CD14-positive monocyte (primary cell): Measurements from ENCODE around the gene MROH2B. TPM values are rescaled to one million over a fixed set of nuclear protein-coding genes. Genes with fewer than 3 reads are reported as not detected.

Source experiments
- DNase-seq, 3 donors: peaks; one replicate each; pipeline ENCODE4 v3.0.0-alpha.2; 2011 to 2022
- H2AFZ ChIP-seq: 2 replicates; pipeline ENCODE4 v1.6.0; 2012; ENCODE audit warnings: mild to moderate bottlenecking, low read depth, low read length, inconsistent platforms; ENCODE audit not compliant: insufficient read depth, poor library complexity, severe bottlenecking
- H3K27ac ChIP-seq, 2 donors: 1 replicate in 1 of 2; 2 replicates in 1 of 2; pipeline ENCODE4 v1.5.1; 2012 to 2013; ENCODE audit warnings: low read length in 2 of 2, control low read depth in 1 of 2, inconsistent platforms in 1 of 2, low read depth in 1 of 2, mild to moderate bottlenecking in 1 of 2
- H3K27me3 ChIP-seq, 2 donors: one replicate each; pipeline versions ENCODE4 v1.6.0 to v1.6.1; 2011 to 2013; ENCODE audit warnings: low read length in 2 of 2; ENCODE audit not compliant: control insufficient read depth in 2 of 2, insufficient read depth in 2 of 2
- H3K36me3 ChIP-seq, 2 donors: replicated peaks in 1 of 2; 1 replicate in 1 of 2; 2 replicates in 1 of 2; pipeline versions ENCODE4 v1.5.1 to v1.6.1; 2012 to 2013; ENCODE audit warnings: low read length in 2 of 2, control low read depth in 1 of 2, inconsistent platforms in 1 of 2, mild to moderate bottlenecking in 1 of 2; ENCODE audit not compliant: insufficient read depth in 2 of 2, control insufficient read depth in 1 of 2
- H3K4me1 ChIP-seq, 2 donors: 1 replicate in 1 of 2; 2 replicates in 1 of 2; pipeline versions ENCODE4 v1.5.1 to v1.6.1; 2012 to 2013; ENCODE audit warnings: low read length in 2 of 2, control low read depth in 1 of 2, inconsistent platforms in 1 of 2, mild to moderate bottlenecking in 1 of 2, moderate library complexity in 1 of 2; ENCODE audit not compliant: insufficient read depth in 2 of 2, control insufficient read depth in 1 of 2
- H3K4me2 ChIP-seq: replicated peaks from 2 replicates; pipeline ENCODE3; 2012; ENCODE audit warnings: low read length, moderate library complexity, mild to moderate bottlenecking; ENCODE audit not compliant: poor library complexity, severe bottlenecking; ENCODE audit errors: extremely low read depth
- H3K4me3 ChIP-seq, 3 experiments: fragments of 200-600 bp in 1 of 3; sonication (generic) in 1 of 3; replicated peaks in 1 of 3; 1 replicate in 2 of 3; 2 replicates in 1 of 3; pipeline ENCODE4 v1.5.1; 2011 to 2013; ENCODE audit warnings: low read length in 3 of 3, mild to moderate bottlenecking in 3 of 3, control low read depth in 2 of 3, low read depth in 2 of 3, inconsistent platforms in 1 of 3, moderate library complexity in 1 of 3
- H3K79me2 ChIP-seq: 2 replicates; pipeline ENCODE4 v1.6.0; 2012; ENCODE audit warnings: mild to moderate bottlenecking, control low read depth, inconsistent platforms, low read length, moderate library complexity; ENCODE audit not compliant: insufficient read depth
- H3K9ac ChIP-seq: 2 replicates; pipeline ENCODE4 v1.6.0; 2017; ENCODE audit warnings: low read length, mild to moderate bottlenecking; ENCODE audit not compliant: insufficient read depth, poor library complexity, severe bottlenecking
- H3K9me3 ChIP-seq, 2 donors: replicated peaks in 1 of 2; 1 replicate in 1 of 2; 2 replicates in 1 of 2; pipeline versions ENCODE4 v1.5.1 to v1.6.1; 2012 to 2013; ENCODE audit warnings: low read length in 2 of 2, control low read depth in 1 of 2; ENCODE audit not compliant: control insufficient read depth in 1 of 2, insufficient read depth in 1 of 2
- H4K20me1 ChIP-seq: 2 replicates; pipeline ENCODE4 v1.6.0; 2012; ENCODE audit warnings: mild to moderate bottlenecking, low read length, control low read depth, moderate library complexity; ENCODE audit not compliant: insufficient read depth
- H3K27ac Mint-ChIP-seq, 7 donors: one replicate each; pipeline ENCODE4 v1.8.0; 2020; ENCODE audit warnings: mild to moderate bottlenecking in 7 of 7, mixed read lengths in 7 of 7, moderate library complexity in 6 of 7, inconsistent platforms in 2 of 7
- H3K27me3 Mint-ChIP-seq, 3 donors: one replicate each; pipeline ENCODE4 v1.8.0; 2021 to 2022; ENCODE audit warnings: low read depth in 3 of 3, mild to moderate bottlenecking in 3 of 3, mixed read lengths in 3 of 3, moderate library complexity in 3 of 3, inconsistent platforms in 1 of 3
- H3K36me3 Mint-ChIP-seq, 2 donors: one replicate each; pipeline ENCODE4 v1.8.0; 2020; ENCODE audit warnings: mixed read lengths in 2 of 2, inconsistent platforms in 1 of 2, mild to moderate bottlenecking in 1 of 2
- H3K4me1 Mint-ChIP-seq: one replicate; pipeline ENCODE4 v1.8.0; 2020; ENCODE audit warnings: mild to moderate bottlenecking, mixed read lengths
- H3K4me3 Mint-ChIP-seq, 2 donors: one replicate each; pipeline ENCODE4 v1.8.0; 2020; ENCODE audit warnings: mild to moderate bottlenecking in 2 of 2, mixed read lengths in 2 of 2, moderate library complexity in 1 of 2
- H3K9me3 Mint-ChIP-seq, 7 donors: one replicate each; pipeline ENCODE4 v1.8.0; 2020 to 2022; ENCODE audit warnings: mixed read lengths in 7 of 7, mild to moderate bottlenecking in 6 of 7, moderate library complexity in 6 of 7, inconsistent platforms in 2 of 7
- WGBS: methylation state at CpG from one replicate; pipeline ENCODE4 v1.1.5; 2013; ENCODE audit warnings: missing lambda C conversion rate; ENCODE audit not compliant: insufficient coverage; 5-methylcytosine and 5-hydroxymethylcytosine counted together
- intact Hi-C, 2 donors: fragments of 100-400 bp; cut with micrococcal nuclease; formaldehyde crosslinking; loops; one replicate each; pipeline versions ENCODE4 v1.15.0 to v1.15.1; 2023
- polyA plus RNA-seq, 3 donors: library from polyadenylated mRNA; depleted of rRNA in 1 of 3; unstranded in 2 of 3; stranded (reverse) in 1 of 3; fragments of 300-500 nt in 2 of 3; fragments of >200 nt in 1 of 3; fragmentation: Illumina TruSeq in 2 of 3; gene quantifications; 1 replicate in 2 of 3; 2 replicates in 1 of 3; pipeline ENCODE4 v1.2.3, GENCODE V29; 2012 to 2021
- TF ChIP-seq, protein P1 (sequence below): fragments of 200-600 bp; IDR thresholded peaks from one replicate; pipeline ENCODE4 v1.8.0; 2022; ENCODE audit warnings: antibody characterized with exemption, mild to moderate bottlenecking

MROH2B gene
- polyA plus RNA-seq, 3 donors = not detected

DNA sequence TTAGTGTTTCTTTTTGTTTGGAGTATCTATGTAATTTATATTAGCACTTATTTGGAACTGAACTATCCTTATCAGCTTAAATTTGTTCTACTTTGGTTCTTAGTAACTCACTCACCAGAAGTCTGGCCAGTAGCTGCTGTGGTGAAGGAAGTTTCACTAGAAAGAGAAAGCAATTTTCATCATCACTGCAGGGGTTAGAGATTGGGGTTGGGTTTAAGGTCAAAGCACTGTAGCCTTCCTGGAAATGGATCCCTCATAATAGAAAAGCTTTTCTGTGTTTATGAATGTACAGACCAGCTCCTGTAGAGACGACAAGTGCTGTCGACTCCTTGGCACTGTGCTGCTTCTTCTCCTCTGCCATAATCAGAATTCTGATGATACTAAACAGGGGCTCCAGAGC lies 22.2 kb downstream of the MROH2B start:
- H3K36me3 Mint-ChIP-seq = no peaks in the 10 kb centered on the region
- Histone ChIP-seq H3K9ac (no peak overlapping the region), H3K36me3 (no peaks in the 10 kb centered on the region), H3K79me2 (no peaks in the 10 kb centered on the region), H3K4me2 (no peak overlapping the region), H3K4me1 (no peaks in the 10 kb centered on the region), H3K27ac (no peak overlapping the region), H3K27me3 (no peaks in the 10 kb centered on the region), H2AFZ (no peak overlapping the region), H4K20me1 (no peaks in the 10 kb centered on the region), H3K4me3 (no peak overlapping the region), H3K9me3 (no peaks in the 10 kb centered on the region)
- H3K9me3 Mint-ChIP-seq = peaks cover 0 to 2% (median 0%) of the 10 kb centered on the region in 7 donors
- no peaks in the 10 kb centered on the region for H3K4me1 Mint-ChIP-seq
- H3K27me3 Mint-ChIP-seq = no peaks in the 10 kb centered on the region
- no peak overlapping the region for H3K27ac Mint-ChIP-seq
- no peak for DNase-seq
- 33% methylated on average over 1 of the region's 2 CpGs for WGBS
- intact Hi-C loops = no loop called here
- TF ChIP-seq, protein P1, sequence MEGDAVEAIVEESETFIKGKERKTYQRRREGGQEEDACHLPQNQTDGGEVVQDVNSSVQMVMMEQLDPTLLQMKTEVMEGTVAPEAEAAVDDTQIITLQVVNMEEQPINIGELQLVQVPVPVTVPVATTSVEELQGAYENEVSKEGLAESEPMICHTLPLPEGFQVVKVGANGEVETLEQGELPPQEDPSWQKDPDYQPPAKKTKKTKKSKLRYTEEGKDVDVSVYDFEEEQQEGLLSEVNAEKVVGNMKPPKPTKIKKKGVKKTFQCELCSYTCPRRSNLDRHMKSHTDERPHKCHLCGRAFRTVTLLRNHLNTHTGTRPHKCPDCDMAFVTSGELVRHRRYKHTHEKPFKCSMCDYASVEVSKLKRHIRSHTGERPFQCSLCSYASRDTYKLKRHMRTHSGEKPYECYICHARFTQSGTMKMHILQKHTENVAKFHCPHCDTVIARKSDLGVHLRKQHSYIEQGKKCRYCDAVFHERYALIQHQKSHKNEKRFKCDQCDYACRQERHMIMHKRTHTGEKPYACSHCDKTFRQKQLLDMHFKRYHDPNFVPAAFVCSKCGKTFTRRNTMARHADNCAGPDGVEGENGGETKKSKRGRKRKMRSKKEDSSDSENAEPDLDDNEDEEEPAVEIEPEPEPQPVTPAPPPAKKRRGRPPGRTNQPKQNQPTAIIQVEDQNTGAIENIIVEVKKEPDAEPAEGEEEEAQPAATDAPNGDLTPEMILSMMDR = no peak
- H3K4me3 Mint-ChIP-seq = no peak overlapping the region

DNA sequence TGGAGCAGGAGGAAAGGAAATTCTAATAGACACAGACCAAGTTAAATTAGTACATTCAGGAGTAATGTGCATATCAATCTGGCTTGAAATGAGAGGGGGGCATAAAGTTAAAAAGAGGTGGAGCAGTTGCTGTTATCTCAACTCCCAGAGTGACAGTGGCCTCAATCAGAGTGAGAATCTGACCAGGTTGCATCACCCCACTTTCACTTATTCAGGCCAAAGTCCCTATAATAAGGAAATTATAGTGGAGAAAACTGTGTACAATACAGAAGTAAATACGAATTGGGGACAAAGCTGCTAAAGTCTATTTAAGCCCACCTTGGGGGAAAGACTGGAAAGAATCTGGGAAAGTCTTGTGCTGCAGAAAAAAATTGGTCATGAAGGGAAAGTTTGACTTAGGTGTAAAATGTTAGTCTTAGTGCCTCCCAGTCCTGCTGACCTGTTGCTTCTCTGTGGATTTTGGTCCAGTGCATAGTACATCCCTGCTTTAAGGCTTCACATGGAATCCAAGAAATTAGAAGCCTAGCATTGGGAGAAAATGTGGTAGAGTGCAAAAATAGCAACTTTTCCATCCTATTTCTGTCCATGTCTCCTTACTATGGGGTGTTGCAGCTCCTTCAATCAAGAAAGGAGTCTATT lies 27.9 kb downstream of the MROH2B start:
- Mint-ChIP-seq H3K36me3 (no peaks in the 10 kb centered on the region), H3K9me3 (peaks cover 0 to 14% (median 3%) of the 10 kb centered on the region in 7 donors), H3K4me1 (no peaks in the 10 kb centered on the region), H3K4me3 (no peak overlapping the region), H3K27ac (no peak overlapping the region), H3K27me3 (no peaks in the 10 kb centered on the region)
- H3K79me2 ChIP-seq = no peaks in the 10 kb centered on the region
- H2AFZ ChIP-seq = no peak overlapping the region
- no peaks in the 10 kb centered on the region for H3K4me1 ChIP-seq
- no peak overlapping the region for H3K27ac ChIP-seq
- H3K9me3 ChIP-seq = peaks cover 0 to 5% of the 10 kb centered on the region in 2 donors
- intact Hi-C loops = no loop called here
- no peaks in the 10 kb centered on the region for H3K36me3 ChIP-seq
- no peak overlapping the region for H3K4me2 ChIP-seq
- no peaks in the 10 kb centered on the region for H4K20me1 ChIP-seq
- 67% methylated on average over 1 of the region's 1 CpG for WGBS
- H3K4me3 ChIP-seq = no peak overlapping the region
- TF ChIP-seq, protein P1 = no peak
- H3K27me3 ChIP-seq = no peaks in the 10 kb centered on the region
- DNase-seq = no peak
- no peak overlapping the region for H3K9ac ChIP-seq
